ENCODE data around the gene GABRR2.
A peak's percentile ranks its signal among the peaks of the same experiment; 100 is the strongest.

Gene GABRR2

GRCh38 chr6:89315249-89315885, at the start of gene GABRR2:
TSS of gene GABRR2 (minus strand) at chr6:89315299. CDS start at chr6:89315165, 134 bp downstream.
- DNase-seq (ENCODE audit: low read depth), result no peak

GRCh38 chr6:89364586-89364985, 49.5 kb upstream of the GABRR2 start:
- DNase-seq (ENCODE audit: low read depth), result no peak

GRCh38 chr6:89361171-89361570, 46.1 kb upstream of the GABRR2 start:
- DNase-seq (ENCODE audit: low read depth), result no peak

GRCh38 chr6:89360415-89360999, 45.4 kb upstream of the GABRR2 start:
- DNase-seq (ENCODE audit: low read depth), result no peak

GRCh38 chr6:89359561-89359960, 44.5 kb upstream of the GABRR2 start:
- no peak for DNase-seq (ENCODE audit: low read depth)

GRCh38 chr6:89357390-89357789, 42.3 kb upstream of the GABRR2 start:
- no peak for DNase-seq (ENCODE audit: low read depth)

GRCh38 chr6:89356642-89357170, 41.6 kb upstream of the GABRR2 start:
- no peak for DNase-seq (ENCODE audit: low read depth)

GRCh38 chr6:89355511-89356194, 40.6 kb upstream of the GABRR2 start:
- no peak for DNase-seq (ENCODE audit: low read depth)

GRCh38 chr6:89353702-89354392, 38.7 kb upstream of the GABRR2 start:
- no peak for DNase-seq (ENCODE audit: low read depth)

GRCh38 chr6:89353118-89353556, 38.0 kb upstream of the GABRR2 start:
- no peak for DNase-seq (ENCODE audit: low read depth)

GRCh38 chr6:89352278-89353117, 37.4 kb upstream of the GABRR2 start, which contains the start of gene UBE2J1:
TSS of gene UBE2J1 (minus strand) at chr6:89352722. CDS start at chr6:89352569, 153 bp downstream.
- DNase-seq (ENCODE audit: low read depth), result peak; percentile 88

GRCh38 chr6:89351671-89352277, 36.7 kb upstream of the GABRR2 start:
- DNase-seq (ENCODE audit: low read depth), result no peak

GRCh38 chr6:89350281-89350966, 35.3 kb upstream of the GABRR2 start:
- DNase-seq (ENCODE audit: low read depth), result no peak

GRCh38 chr6:89348372-89348771, 33.3 kb upstream of the GABRR2 start:
- DNase-seq (ENCODE audit: low read depth), result no peak

GRCh38 chr6:89347825-89348224, 32.7 kb upstream of the GABRR2 start:
- no peak for DNase-seq (ENCODE audit: low read depth)

- DNase-seq (ENCODE audit: low read depth), result no peak
Measured at GRCh38 chr6:89346433-89346832, 31.3 kb upstream of the GABRR2 start.

- DNase-seq (ENCODE audit: low read depth), result no peak
Measured at GRCh38 chr6:89339565-89339964, 24.5 kb upstream of the GABRR2 start.

- DNase-seq (ENCODE audit: low read depth), result no peak
Measured at GRCh38 chr6:89335164-89335563, 20.1 kb upstream of the GABRR2 start.

- DNase-seq (ENCODE audit: low read depth), result no peak
Measured at GRCh38 chr6:89330910-89331309, 15.8 kb upstream of the GABRR2 start.

- DNase-seq (ENCODE audit: low read depth), result no peak
Measured at GRCh38 chr6:89328976-89329375, 13.9 kb upstream of the GABRR2 start.

Measured in fibroblast of the conjunctiva (primary cell).